ENCODE results near the gene PLSCR2. TPM values are rescaled to one million over a fixed set of nuclear protein-coding genes. Genes with fewer than 3 reads are reported as not detected.

The PLSCR2 gene
- total RNA-seq, 1 experiment from 2014 or later, result not detected

- BruUV-seq (replicated peaks), result no TSS peak
- ChIA-PET RAD21 (ENCODE audit: low non-redundant PET in 1 of 2, low total read pairs in 2 of 2, uncharacterized antibody in 2 of 2, unreplicated experiment in 2 of 2) (no interaction called here), POLR2A (no interaction called here)
These were observed 36.2 kb upstream of the PLSCR2 start for GRCh38 chr3:146505516-146505915.

More at GRCh38 chr3:146505516-146505915, 36.2 kb upstream of the PLSCR2 start:
- Histone ChIP-seq H3K27me3 (ENCODE audit: insufficient read depth, low read length) (no peaks in the 10 kb centered on the region), H3K9me3 (ENCODE audit: control insufficient read depth in 1 of 2, insufficient read depth in 1 of 2, low read depth in 1 of 2, low read length in 2 of 2) (no peaks in the 10 kb centered on the region), H3K9ac (ENCODE audit: low read length) (no peak overlapping the region), H3K27ac (ENCODE audit: low read depth, low read length) (no peak overlapping the region), H3K4me1 (ENCODE audit: control insufficient read depth in 1 of 2, insufficient read depth in 2 of 2, low read length in 2 of 2) (peaks cover 29 to 56% of the 10 kb centered on the region in 2 experiments), H4K20me1 (ENCODE audit: insufficient read depth) (no peaks in the 10 kb centered on the region), H3K9me2 (ENCODE audit: insufficient read depth) (no peaks in the 10 kb centered on the region), H2AFZ (ENCODE audit: low read depth, low read length, poor library complexity, severe bottlenecking) (no peak overlapping the region), H3K79me2 (ENCODE audit: insufficient read depth, low read length) (no peaks in the 10 kb centered on the region), H3K4me2 (ENCODE audit: low read length) (no peak overlapping the region), H3K36me3 (ENCODE audit: control insufficient read depth in 1 of 2, insufficient read depth in 2 of 2, low read length in 2 of 2) (no peaks in the 10 kb centered on the region), H3K4me3 (replicated peaks in 1 of 2; ENCODE audit: low read depth in 1 of 2, low read length in 2 of 2) (no peak overlapping the region)
- CTCF ChIA-PET, result no interaction called here
- no peak for TF ChIP-seq ZFX (IDR thresholded peaks at IDR 0.05)
- no peak for TF ChIP-seq ELF1 (IDR thresholded peaks at IDR 0.05; ENCODE audit: borderline replicate concordance, low read depth)
- no peak for TF ChIP-seq MAX (IDR thresholded peaks at IDR 0.05)
- TF ChIP-seq SRF (IDR thresholded peaks at IDR 0.05; ENCODE audit: low read depth), result no peak
- no peak for TF ChIP-seq TCF7L2 (IDR thresholded peaks at IDR 0.05; ENCODE audit: borderline replicate concordance, extremely low read depth, insufficient read depth, insufficient read length)
- no peak for TF ChIP-seq CEBPB (IDR thresholded peaks at IDR 0.05; ENCODE audit: low read depth)
- TF ChIP-seq POLR2AphosphoS5 (IDR thresholded peaks at IDR 0.05; ENCODE audit: low read depth, low read length), result no peak
- no peak for TF ChIP-seq JUND (IDR thresholded peaks at IDR 0.05)
- TF ChIP-seq EZH2phosphoT487 (IDR thresholded peaks at IDR 0.05; ENCODE audit: borderline replicate concordance), result no peak
- no peak for TF ChIP-seq CBX3 (IDR thresholded peaks at IDR 0.05; ENCODE audit: low read depth)
- no peak for TF ChIP-seq EGR1 (IDR thresholded peaks at IDR 0.05; ENCODE audit: low read depth)
- no peak for TF ChIP-seq ZBTB33 (IDR thresholded peaks at IDR 0.05; ENCODE audit: extremely low read depth, insufficient replicate concordance, low read length)
- no peak for TF ChIP-seq REST (IDR thresholded peaks at IDR 0.05; ENCODE audit: low read depth)
- TF ChIP-seq EZH2 (IDR thresholded peaks at IDR 0.05), result no peak
- TF ChIP-seq YY1 (IDR thresholded peaks at IDR 0.05; ENCODE audit: extremely low read depth, insufficient replicate concordance, low read depth, low read length), result no peak
- no peak for TF ChIP-seq RAD21 (IDR thresholded peaks at IDR 0.05; ENCODE audit: low read depth)
- intact Hi-C loops (cut with micrococcal nuclease), result loop anchor here (5.0 kb wide), 1 partner anchor 37 kb away; the partner anchor contains the start of gene PLSCR1
- ATAC-seq, result no peak
- DNase-seq (ENCODE audit: low read depth, low spot score), result no peak
